Fibroblast of mammary gland (primary cell): ENCODE measurements around the gene PPM1J.

ENCODE experiments used
- DNase-seq: peaks from one replicate; pipeline ENCODE4 v3.0.0-alpha.2; 2010; ENCODE audit warnings: low read depth
- H3K4me3 ChIP-seq: 2 replicates; pipeline ENCODE4 v1.5.1; 2011; ENCODE audit warnings: low read depth, mild to moderate bottlenecking, low read length, moderate library complexity; ENCODE audit not compliant: control insufficient read depth
- TF ChIP-seq, protein P1 (sequence below): conservative IDR thresholded peaks from 2 replicates; pipeline ENCODE4 v1.5.1; 2011; ENCODE audit warnings: low read depth, low read length, inconsistent platforms; ENCODE audit not compliant: control insufficient read depth, insufficient read depth

PPM1J gene

DNA sequence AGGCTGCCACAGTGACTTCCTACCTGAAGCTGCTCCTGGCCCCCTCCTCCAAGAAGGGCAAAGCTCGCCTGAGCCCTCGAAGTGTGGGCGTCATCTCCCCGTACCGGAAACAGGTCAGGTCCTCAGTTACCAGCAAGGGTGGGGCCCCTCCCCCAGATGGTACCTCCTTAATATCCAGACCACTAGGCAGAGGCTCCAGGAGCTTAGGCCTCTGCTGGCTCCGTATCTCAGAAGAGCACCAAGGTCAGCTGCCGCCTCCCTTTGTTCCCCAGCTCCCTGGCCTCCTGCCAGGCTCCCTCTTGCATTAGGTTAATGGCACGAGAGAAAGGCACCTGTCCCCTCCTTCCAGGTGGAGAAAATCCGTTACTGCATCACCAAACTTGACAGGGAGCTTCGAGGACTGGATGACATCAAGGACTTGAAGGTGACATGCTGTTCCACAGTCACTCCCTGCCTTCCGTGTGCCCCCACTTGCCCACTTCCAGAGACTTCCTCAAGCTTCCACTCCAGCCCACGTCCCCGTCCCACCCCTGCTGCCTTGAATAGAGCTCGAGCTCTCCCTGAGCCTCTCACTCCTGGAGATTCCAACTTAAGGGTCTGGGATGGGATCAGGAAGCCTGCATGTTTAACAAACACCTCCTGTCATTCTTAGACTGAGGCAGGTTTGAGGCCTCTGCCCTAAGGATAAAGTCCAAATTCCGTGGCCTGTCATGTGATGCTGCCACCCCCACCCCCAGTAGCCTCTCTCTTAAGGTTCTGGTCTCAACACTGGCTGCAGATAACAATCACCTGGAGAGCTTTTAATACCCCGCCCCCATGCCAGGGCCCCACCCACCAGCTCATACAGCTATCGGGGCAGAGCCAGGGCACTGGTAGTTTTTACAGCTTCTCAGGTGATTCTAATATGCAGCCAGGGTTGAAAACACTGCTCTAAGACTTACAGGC lies 16.5 kb downstream of the PPM1J start:
- TF ChIP-seq, protein P1, sequence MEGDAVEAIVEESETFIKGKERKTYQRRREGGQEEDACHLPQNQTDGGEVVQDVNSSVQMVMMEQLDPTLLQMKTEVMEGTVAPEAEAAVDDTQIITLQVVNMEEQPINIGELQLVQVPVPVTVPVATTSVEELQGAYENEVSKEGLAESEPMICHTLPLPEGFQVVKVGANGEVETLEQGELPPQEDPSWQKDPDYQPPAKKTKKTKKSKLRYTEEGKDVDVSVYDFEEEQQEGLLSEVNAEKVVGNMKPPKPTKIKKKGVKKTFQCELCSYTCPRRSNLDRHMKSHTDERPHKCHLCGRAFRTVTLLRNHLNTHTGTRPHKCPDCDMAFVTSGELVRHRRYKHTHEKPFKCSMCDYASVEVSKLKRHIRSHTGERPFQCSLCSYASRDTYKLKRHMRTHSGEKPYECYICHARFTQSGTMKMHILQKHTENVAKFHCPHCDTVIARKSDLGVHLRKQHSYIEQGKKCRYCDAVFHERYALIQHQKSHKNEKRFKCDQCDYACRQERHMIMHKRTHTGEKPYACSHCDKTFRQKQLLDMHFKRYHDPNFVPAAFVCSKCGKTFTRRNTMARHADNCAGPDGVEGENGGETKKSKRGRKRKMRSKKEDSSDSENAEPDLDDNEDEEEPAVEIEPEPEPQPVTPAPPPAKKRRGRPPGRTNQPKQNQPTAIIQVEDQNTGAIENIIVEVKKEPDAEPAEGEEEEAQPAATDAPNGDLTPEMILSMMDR, result no peak
- no peak for DNase-seq
- H3K4me3 ChIP-seq, result no peak overlapping the region

DNA sequence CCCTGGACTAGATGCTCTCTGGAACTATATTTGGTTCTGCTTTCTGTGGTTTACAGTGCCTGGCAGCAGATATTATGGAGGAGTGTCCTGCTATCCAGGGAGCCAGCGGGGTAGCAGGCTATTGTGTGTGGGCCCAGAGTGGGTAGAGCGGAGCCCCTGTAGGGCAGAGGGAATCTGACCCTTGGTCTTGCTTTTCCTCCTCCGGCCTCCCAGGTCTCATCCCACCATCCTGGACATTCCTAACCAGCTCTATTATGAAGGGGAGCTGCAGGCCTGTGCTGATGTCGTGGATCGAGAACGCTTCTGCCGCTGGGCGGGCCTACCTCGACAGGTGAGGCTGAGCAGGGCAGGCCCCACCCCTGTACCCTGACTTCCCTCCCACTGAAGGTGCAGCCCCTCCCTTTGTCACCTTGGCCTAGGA lies 17.3 kb downstream of the PPM1J start:
- TF ChIP-seq, protein P1, result no peak
- DNase-seq, result no peak
- H3K4me3 ChIP-seq, result no peak overlapping the region

DNA sequence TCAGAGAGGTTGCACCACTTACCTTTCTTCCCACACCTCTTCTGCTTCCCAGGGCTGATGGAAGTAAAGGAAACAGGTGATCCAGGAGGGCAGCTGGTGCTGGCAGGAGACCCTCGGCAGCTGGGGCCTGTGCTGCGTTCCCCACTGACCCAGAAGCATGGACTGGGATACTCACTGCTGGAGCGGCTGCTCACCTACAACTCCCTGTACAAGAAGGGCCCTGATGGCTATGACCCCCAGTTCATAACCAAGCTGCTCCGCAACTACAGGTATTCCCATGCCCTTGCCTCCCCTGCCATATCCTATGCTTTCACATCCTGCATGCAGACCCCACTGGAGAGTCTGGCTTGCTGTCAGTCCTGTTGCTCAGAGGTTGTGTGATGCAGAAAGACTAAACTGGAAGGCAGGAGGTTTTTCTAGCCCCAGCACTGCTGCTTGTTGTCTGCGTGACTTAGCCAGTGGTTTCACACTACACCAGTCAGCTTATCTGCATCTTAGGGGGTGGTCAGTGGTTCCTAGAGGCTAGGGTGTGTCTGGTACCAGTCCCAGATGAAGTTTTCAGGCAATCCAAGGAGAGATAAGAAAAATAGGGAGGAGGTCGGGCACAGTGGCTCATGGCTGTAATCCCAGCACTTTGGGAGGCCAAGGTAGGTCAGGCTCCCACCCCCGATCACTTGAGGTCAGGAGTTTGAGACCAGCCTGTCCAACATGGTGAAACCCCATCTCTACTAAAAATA lies 18.4 kb downstream of the PPM1J start:
- no peak overlapping the region for H3K4me3 ChIP-seq
- DNase-seq, result no peak
- TF ChIP-seq, protein P1, result no peak

DNA sequence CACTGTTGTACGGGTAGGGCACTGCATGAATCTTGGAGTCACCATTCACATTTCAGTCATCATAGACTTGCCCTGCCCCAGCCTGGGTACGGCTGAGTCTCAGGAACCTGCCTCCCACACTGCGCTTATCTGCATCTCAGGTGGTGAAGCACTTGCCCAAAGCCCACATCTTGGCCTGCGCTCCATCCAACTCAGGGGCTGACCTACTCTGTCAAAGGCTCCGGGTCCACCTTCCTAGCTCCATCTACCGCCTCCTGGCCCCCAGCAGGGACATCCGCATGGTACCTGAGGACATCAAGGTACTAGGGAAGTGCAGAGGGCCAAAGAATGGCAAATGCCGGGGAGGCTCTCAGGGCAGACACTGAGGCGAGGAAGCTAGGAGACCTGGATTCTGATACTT lies 19.9 kb downstream of the PPM1J start:
- H3K4me3 ChIP-seq, result no peak overlapping the region
- DNase-seq, result no peak
- TF ChIP-seq, protein P1, result no peak

DNA sequence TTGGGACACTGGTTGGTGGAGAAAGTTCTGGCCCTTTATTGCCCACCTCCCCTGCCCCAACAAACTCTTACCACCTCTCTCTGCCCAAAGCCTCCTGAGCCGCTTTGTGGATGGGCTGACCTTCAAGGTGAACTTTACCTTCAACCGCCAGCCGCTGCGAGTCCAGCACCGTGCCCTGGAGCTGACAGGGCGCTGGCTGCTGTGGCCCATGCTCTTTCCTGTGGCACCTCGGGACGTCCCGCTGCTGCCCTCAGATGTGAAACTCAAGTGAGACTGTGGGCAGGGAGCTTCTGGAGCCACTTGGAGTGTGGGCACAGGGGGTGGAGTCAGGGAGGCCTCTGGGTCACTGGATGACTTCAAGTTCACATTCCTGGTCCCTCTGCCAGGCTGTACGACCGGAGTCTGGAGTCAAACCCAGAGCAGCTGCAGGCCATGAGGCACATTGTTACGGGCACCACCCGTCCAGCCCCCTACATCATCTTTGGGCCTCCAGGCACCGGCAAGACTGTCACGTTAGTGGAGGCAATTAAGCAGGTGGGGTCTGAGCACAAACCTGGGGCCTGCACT lies 20.7 kb downstream of the PPM1J start:
- no peak for DNase-seq
- no peak overlapping the region for H3K4me3 ChIP-seq
- TF ChIP-seq, protein P1, result no peak

DNA sequence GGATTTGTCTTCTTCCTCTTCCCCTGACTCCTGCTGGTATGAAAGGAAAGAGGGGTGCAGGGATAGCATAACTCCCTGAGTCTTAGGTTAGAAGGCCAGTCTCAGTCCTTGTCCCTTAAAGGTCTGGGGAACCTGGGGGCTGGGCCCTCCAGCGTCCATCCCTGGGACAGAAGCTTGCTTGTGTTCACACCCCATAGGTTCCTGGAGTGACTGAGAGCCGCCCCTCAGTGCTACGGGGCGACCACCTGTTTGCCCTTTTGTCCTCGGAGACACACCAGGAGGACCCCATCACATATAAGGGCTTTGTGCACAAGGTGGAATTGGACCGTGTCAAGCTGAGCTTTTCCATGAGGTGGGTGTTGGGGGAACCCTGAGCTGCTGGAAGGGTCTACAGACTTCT lies 21.3 kb downstream of the PPM1J start:
- DNase-seq, result no peak
- TF ChIP-seq, protein P1, result no peak
- H3K4me3 ChIP-seq, result no peak overlapping the region
